Type B pancreatic cell (in vitro differentiated cells): ENCODE results near the gene BPI. TPM values are rescaled to one million over a fixed set of nuclear protein-coding genes. Genes with fewer than 3 reads are reported as not detected.

ENCODE experiments used
- DNase-seq: peaks from one replicate; pipeline ENCODE4 v3.0.0; 2021; ENCODE audit warnings: mixed read lengths; ENCODE audit not compliant: unreplicated experiment; ENCODE audit errors: extremely low spot score
- H3K27ac Mint-ChIP-seq: 2 replicates; pipeline ENCODE4 v1.8.0; 2021; ENCODE audit warnings: mild to moderate bottlenecking, mixed read lengths
- H3K27me3 Mint-ChIP-seq: 2 replicates; pipeline ENCODE4 v1.8.0; 2021; ENCODE audit warnings: mixed read lengths
- H3K36me3 Mint-ChIP-seq: 2 replicates; pipeline ENCODE4 v1.8.0; 2021; ENCODE audit warnings: mixed read lengths
- H3K4me1 Mint-ChIP-seq: one replicate; pipeline ENCODE4 v1.8.0; 2021; ENCODE audit warnings: mixed read lengths; ENCODE audit not compliant: unreplicated experiment
- H3K4me3 Mint-ChIP-seq: 2 replicates; pipeline ENCODE4 v1.8.0; 2021; ENCODE audit warnings: mild to moderate bottlenecking, mixed read lengths
- H3K9me3 Mint-ChIP-seq: 2 replicates; pipeline ENCODE4 v1.8.0; 2021; ENCODE audit warnings: mixed read lengths
- total RNA-seq: library from RNA; stranded (reverse); gene quantifications from 2 replicates; pipeline ENCODE4 v1.2.1, GENCODE V29; 2021; ENCODE audit warnings: low replicate concordance
- TF ChIP-seq, protein P1 (sequence below): fragments of 200-600 bp; sonication (generic); conservative IDR thresholded peaks from 2 replicates; pipeline ENCODE4 v1.5.0; 2021; ENCODE audit warnings: antibody characterized with exemption, mild to moderate bottlenecking

BPI gene
- total RNA-seq, 1 donor from 2014 or later, result 0.17 TPM

GRCh38 chr20:38294076-38294591 is 9.8 kb upstream of the BPI start:
- H3K36me3 Mint-ChIP-seq, result no peaks in the 10 kb centered on the region
- no peaks in the 10 kb centered on the region for H3K9me3 Mint-ChIP-seq
- TF ChIP-seq, protein P1, sequence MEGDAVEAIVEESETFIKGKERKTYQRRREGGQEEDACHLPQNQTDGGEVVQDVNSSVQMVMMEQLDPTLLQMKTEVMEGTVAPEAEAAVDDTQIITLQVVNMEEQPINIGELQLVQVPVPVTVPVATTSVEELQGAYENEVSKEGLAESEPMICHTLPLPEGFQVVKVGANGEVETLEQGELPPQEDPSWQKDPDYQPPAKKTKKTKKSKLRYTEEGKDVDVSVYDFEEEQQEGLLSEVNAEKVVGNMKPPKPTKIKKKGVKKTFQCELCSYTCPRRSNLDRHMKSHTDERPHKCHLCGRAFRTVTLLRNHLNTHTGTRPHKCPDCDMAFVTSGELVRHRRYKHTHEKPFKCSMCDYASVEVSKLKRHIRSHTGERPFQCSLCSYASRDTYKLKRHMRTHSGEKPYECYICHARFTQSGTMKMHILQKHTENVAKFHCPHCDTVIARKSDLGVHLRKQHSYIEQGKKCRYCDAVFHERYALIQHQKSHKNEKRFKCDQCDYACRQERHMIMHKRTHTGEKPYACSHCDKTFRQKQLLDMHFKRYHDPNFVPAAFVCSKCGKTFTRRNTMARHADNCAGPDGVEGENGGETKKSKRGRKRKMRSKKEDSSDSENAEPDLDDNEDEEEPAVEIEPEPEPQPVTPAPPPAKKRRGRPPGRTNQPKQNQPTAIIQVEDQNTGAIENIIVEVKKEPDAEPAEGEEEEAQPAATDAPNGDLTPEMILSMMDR, result no peak
- no peaks in the 10 kb centered on the region for H3K27me3 Mint-ChIP-seq
- peaks cover 19% of the 10 kb centered on the region for H3K4me1 Mint-ChIP-seq
- DNase-seq, result no peak
- no peak overlapping the region for H3K4me3 Mint-ChIP-seq
- H3K27ac Mint-ChIP-seq, result no peak overlapping the region

DNA sequence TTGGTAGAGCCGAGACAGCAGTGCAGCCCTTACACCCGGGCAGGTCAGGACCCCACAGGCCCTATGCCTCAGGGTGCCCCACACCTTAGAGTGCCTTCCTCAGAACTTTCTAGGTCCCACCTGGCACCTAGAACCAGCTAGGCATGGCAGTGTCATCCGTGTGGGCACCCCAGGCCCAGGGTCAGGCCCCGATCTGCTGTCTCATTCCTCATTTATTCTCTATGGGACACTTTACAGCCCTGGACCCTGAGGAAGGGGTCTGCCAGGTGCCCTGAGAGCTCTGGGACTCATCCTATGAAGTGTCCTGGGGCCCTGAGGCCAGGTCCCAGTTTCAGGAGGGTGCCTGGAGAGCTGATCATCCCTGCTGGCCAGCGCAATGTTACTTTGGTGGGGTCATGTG is 8.1 kb upstream of the BPI start:
- DNase-seq, result no peak
- TF ChIP-seq, protein P1, result no peak
- H3K36me3 Mint-ChIP-seq, result no peaks in the 10 kb centered on the region
- H3K4me3 Mint-ChIP-seq, result no peak overlapping the region
- no peaks in the 10 kb centered on the region for H3K27me3 Mint-ChIP-seq
- H3K27ac Mint-ChIP-seq, result no peak overlapping the region
- peaks cover 19% of the 10 kb centered on the region for H3K4me1 Mint-ChIP-seq
- no peaks in the 10 kb centered on the region for H3K9me3 Mint-ChIP-seq

- Mint-ChIP-seq H3K9me3 (no peaks in the 10 kb centered on the region), H3K27ac (no peak overlapping the region), H3K4me3 (no peak overlapping the region), H3K4me1 (peaks cover 14% of the 10 kb centered on the region), H3K27me3 (no peaks in the 10 kb centered on the region), H3K36me3 (no peaks in the 10 kb centered on the region)
- TF ChIP-seq, protein P1, result no peak
- DNase-seq, result no peak
These were observed 7.5 kb upstream of the BPI start for GRCh38 chr20:38296433-38296832.

DNA sequence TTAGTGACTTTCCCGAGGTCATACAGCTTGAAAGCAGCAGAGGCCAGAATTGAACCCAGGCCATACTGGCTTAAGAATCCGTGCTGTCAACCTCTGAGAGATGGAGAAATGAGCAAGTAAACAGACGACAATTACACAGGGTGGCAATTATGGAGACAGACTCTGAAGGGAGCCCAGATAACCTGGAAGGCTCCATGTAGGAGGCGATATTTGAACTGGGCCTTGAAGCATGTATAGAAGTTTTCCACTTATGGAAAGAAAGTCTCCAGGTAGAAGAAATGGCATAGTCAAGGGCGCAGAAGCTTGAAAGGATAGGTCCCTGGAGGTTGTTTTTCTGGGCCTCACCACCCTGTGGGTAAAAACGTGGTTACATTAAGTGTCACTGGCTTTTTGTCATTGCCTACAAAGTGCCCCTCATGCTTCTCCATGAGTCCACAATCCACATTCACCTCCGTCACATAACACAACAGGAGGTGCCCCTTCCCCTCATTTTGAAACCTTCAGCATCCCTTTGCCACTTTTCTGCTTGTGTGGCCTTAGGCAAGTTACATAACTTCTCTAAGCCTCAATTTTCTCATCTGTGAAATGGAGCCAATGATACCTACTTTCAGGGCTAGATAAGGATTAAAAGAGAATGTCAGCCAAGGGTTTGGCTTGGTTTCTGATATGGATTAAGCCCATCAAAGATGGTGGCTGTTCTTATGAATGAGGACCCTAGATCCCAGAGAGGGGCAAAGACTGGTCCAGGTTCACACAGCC is 5.9 kb upstream of the BPI start:
- Mint-ChIP-seq H3K4me3 (no peak overlapping the region), H3K4me1 (peaks cover 12% of the 10 kb centered on the region), H3K27ac (no peak overlapping the region), H3K27me3 (no peaks in the 10 kb centered on the region), H3K9me3 (no peaks in the 10 kb centered on the region), H3K36me3 (no peaks in the 10 kb centered on the region)
- TF ChIP-seq, protein P1, result no peak
- no peak for DNase-seq

- peak overlapping the region; percentile 68 for H3K27ac Mint-ChIP-seq
- H3K4me3 Mint-ChIP-seq, result no peak overlapping the region
- no peaks in the 10 kb centered on the region for H3K36me3 Mint-ChIP-seq
These were observed 5.1 kb upstream of the BPI start for GRCh38 chr20:38298768-38299288.

More at GRCh38 chr20:38298768-38299288, 5.1 kb upstream of the BPI start:
- TF ChIP-seq, protein P1, result no peak
- no peaks in the 10 kb centered on the region for H3K9me3 Mint-ChIP-seq
- DNase-seq, result no peak
- peaks cover 12% of the 10 kb centered on the region for H3K4me1 Mint-ChIP-seq
- H3K27me3 Mint-ChIP-seq, result no peaks in the 10 kb centered on the region
